Effector CD8-positive, alpha-beta T cell (primary cell): ENCODE data around the gene RUNX2.

Experiments used
- DNase-seq: peaks from one replicate; lab custom pipeline; 2025; lab: John Stamatoyannopoulos, UW

RUNX2 gene

DNA sequence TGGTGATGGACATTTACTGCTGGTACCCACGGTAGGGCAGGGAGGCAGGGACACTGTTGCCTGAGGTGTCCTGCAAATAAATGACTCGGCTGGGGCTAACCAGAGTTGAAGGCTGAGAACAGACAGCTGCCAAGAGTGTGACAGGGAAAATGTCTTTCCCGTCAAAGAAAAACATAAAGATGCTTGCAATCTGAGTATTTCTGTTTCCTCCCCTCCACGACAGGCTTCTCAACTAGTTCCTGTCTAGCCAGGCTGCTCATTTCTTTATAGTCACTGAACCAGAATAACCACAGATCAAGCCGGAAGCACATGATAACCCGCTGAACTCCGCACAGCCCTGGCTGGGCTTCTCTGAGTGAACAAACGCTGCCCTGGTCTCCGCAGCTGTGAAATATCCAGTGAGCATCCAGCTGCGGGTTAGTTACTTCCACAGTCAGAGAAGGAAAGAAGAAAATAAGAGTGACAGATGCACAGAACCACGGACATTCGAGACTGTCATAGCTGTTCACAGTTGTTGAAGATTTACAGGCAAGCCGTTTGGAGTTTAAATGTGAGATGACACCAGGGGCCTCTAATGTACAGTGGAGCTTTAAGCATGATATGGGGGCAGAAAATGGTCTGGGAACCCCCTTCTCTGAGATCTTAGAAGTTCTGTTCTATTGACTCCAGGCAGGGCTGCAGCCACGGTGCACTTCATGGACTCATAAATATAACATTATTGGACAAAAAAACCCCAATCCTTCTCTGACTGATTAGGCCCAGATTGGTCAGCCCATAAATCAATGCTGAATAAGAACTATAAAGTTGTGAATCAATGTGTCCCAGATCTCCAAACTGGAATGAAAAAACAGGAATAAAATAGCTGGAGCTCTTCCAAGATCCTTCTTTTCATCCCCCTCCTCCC lies 349.5 kb downstream of the RUNX2 start:
- DNase-seq = no peak

DNA sequence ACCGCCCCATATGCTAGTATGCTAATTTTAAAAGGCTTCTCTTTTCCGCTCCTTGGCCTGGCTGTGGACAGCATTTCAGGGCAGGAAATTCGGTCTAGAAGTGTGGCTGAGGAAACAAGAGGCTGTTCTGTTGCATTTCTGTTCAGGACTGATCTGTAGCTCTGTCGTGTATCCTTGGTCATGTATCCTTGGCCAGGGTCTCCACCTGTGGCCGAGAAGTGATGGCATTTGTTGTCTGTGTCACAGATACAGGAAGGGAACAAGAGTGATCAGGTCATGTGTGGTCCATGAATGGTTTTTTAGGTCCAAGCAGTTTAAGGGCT lies 350.1 kb downstream of the RUNX2 start:
- no peak for DNase-seq

DNA sequence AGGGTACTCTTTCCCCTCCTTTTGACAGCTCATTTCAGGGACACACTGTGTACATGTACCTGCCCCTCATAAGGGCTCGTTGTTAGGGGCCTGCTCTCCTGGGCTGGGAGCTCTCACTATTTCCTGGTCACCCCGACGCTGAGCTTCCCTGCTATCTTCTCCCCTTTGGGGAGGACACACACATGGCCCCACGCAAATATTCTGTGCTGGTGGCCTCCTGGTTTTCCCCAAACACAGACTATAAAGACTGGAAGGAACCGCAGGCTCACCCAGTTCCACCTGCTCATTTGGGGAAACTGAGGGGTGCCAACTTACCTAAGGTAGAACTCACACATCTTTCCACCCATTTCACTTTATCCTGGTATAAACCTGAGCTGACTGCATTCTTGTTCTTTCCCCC lies 351.0 kb downstream of the RUNX2 start:
- DNase-seq = no peak

DNA sequence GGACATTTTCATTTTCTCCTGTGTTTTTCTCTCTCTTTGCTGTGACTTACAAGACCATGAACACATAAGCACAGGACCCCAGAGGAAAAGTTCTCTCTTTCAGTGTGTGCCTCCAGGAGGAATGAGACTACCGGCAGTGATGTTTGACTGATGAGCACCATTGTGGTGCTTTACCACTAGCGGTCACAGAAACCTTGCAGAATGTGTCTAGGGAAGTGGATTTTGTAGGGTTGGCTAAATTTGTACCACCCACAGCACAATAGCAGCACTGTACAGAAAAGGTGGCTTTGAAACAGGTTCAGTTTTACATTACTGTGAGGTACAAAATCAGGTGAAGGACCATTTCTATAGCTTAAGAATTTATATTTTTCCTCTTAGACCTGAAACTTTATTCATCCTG lies 351.5 kb downstream of the RUNX2 start:
- DNase-seq = no peak

DNA sequence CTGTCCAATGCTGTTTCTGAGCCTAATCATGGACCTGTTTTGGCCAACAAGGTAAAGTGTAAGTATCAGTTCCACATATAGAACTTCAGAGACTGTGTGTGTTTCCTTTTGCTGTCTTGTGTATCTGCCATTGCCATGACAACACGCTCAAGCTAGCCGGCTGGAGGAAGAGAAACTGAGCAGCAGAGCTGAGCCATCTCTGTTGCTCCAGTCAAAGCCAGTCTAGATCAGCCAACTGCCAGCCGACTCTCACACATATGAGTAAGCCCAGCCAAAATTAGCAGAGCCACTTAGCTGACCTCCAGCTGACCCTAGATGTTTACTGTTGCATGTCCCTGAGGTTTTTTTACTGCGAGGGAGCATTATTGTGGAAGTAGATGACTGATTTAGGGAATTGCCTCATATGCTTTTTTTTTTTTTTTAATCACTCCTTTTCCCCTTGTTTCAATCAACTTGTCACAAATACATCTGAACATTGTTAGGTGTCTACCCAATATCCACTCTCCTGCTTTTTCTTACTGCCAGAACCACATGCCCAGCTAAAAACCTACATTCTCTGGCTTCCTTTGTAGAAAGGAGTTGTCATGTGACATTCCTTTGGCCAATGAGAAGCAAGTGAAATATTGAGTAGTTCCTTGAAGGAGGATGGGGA lies 353.9 kb downstream of the RUNX2 start:
- DNase-seq = no peak

DNA sequence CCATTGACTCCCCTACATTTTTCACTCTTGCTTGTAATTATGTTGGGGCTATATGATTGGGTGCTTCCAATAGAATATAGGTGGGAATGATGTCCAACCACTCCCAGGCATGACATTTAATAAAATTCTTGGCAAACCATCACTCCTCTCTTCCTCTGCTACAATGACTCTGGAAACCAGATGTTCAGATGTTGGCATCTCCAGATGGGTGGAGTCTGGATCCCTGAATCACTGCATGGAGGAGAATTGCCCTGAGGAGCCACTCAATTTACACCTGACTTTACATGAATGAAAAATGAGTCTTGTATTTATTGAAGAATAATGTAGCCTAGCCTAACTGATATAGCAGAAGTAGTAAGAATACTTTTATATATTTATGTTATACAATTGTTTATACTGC lies 356.3 kb downstream of the RUNX2 start:
- no peak for DNase-seq

DNA sequence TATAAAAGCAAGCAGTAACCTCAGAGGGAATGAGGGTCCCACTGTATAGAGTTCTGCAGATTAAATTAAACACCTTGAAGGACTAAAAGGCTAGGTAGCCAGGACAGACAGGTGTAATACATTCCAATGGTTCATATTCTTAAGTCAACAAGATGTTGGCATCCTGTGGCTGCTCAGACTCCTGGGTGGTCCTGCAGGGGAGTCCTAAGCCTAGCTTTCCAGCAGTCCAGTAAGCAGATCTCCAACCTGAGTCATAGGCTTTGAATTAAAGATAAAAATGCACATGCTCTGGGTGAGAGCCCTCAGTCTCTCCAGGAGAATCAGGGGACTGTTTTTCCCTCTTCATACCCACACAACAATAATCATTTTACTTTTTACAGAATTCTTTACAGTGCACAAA lies 356.9 kb downstream of the RUNX2 start:
- no peak for DNase-seq

DNA sequence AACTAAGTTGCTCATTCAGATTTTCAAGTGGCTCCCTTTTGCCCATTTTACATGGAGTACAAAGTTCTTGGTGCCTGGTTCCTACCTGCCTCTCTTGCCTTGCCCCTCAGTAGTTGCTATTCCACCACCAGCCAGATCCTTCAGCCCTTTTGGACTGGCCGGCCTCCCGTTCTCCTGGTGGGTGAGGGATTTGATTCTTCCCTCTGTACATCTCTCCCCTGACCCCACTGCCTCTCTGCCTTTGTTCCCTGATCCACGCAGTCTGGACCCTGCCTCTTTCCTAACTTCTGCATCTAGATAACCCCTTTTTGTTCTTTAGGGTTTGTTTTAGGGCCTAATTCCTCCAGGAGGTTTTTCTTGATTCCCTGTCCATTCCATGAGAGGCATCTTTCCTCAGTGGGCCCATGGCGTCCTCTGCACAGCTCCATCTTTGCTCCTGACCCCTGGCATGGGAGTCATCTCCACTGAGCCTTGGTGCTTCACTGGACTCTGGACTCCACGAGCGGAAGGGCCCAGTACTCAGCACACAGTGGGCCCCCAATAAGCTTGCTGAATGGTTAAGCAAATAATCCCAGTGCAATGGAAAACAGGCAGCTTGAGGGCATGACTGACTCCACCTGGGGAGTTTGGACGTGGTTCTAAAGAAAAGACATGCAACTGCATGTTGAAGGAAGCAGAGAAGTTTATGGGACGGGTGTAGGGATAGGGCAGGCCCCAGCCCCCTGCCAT lies 358.9 kb downstream of the RUNX2 start:
- no peak for DNase-seq

DNA sequence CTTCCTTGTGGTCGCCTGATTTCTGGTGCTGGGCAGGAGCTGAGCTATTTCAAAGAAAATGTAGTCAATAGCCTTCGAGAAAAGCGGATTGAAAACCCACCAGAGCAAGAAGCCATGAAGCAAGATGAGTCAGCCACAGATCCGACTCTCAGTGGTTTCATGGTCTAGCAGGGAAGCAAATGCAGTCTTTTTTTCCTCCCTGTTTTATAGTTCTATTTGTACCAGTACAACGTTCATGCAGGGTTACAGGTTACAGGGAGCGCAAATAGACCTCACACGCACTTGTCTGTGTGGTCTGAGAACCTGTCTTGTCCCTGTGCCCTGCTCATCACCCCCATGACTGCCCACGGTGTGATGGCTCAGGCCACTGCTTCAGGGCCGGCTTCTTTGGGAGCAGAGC lies 359.4 kb downstream of the RUNX2 start:
- no peak for DNase-seq

DNA sequence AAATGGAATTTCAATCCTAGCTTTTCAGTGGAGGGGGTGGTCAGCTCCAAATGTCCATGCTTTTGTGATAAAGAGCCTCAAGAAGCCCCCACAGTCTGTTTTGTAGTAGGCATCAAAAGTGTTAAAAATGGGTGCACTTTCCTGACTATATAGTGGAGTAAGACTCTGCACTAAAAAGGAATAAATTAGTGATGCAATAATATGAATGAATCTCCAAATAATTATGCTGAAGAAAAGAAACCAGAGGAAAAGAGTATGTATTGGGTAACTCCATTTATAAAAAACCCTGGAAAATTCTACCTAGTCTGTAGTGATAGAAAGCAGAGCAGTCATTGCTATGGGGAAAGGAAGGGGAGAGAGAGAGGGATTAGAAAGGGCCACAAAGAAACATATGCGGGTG lies 360.1 kb downstream of the RUNX2 start:
- no peak for DNase-seq

DNA sequence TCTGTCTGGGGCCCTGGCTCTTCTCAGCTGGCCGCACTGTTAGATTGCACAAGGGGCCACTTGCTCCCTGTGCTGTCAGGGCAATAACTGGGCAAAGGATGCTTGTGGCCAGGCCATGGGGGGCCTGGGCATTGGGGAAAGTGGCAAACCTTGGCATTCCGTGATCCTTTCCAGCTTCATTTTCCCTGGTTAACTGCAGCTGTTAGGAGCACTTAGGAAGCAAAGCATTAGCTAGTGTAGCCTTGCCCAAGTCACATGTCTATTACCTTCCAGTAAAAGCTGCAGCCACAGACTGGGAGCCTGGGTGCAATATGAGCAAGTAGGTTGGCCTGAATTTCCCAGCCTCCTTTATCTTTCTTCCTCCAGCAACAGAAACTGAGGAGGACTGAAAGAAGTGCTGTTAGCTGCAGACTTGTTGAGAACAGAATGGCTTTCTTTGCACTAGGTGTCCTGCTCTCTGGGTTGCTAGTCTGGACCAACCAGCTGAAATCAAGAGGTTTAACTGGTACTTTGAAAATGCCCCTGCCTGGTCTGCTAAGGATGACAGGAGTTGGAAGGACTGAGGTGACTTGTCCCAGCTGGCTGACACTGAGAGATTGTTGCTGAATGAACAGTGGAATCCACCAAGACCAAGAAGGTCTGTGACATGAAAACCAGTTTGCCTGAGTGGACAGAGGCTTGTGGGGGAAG lies 361.9 kb downstream of the RUNX2 start:
- DNase-seq = no peak

DNA sequence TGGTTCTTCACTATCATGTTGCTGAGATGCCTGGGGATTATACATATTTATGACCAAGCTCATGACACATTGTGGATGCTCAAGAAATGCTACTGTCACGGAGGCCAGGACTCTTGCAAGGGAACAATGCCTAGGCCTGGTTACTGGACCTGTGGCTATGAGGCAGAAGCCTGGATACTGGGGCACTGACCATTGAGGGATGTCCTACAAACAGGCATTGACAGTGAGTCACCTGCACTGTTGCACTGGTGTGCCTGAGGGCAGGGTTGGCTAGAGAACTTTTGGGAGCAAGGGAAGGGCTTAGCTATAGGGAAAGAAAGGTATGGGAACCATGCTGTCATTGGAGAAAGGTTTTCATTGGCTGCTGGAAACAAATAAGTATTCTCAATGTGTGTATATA lies 362.7 kb downstream of the RUNX2 start:
- no peak for DNase-seq

DNA sequence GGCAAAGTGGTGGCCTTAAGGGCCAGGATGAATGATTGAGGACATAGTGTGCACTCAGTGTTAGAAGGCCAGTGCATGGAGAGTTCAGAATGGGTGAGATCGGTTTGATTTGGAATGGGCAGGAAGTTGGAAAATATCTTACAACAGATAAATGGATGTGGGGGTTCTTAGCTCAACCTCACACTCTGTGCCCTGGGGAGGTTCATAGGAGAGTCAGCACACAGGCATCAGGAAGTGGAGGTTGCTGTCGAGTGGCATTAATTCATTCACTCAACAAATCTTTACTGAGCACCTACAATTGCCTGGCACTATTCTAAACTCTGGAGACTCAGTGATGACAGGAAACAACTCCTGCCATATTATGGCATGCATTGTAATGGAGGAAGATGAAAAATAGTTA lies 363.3 kb downstream of the RUNX2 start:
- no peak for DNase-seq

DNA sequence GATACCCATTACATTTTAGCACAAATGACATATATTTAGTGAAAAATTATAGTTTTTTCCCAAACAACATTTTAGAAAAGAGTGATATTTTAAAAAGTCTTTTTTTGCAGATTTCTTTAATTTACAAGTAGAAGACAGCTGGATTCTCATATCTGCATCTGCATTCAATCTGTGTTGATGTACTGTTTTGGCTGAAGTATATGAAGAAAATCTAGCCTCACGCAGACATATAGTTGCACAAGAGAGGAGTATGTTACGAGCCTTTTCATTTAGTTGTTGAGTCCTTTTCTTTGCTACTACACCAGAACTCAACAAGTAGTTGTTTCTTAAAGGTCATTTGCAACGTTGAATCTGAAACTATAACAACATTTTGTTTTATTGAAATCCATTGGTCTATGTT lies 363.9 kb downstream of the RUNX2 start:
- DNase-seq = no peak

DNA sequence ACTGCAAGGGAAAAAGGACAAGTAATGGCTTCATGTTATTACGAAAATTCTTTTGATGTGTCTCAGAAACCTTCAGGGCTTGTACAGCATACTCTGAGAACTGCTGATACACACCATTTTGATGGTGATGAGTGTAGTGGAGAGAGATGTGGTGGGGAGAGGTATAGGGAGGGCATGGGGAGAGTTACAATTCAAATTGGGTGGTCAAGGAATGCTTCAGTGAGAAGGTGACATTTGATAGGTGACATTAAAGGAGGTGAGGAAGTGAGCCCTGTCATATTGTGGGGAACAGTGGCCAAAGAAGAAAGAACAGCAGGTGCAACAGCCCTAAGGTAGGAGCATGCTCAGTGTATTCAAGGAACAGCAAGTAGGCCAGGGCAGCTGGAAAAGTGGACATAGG lies 368.6 kb downstream of the RUNX2 start:
- DNase-seq = no peak

DNA sequence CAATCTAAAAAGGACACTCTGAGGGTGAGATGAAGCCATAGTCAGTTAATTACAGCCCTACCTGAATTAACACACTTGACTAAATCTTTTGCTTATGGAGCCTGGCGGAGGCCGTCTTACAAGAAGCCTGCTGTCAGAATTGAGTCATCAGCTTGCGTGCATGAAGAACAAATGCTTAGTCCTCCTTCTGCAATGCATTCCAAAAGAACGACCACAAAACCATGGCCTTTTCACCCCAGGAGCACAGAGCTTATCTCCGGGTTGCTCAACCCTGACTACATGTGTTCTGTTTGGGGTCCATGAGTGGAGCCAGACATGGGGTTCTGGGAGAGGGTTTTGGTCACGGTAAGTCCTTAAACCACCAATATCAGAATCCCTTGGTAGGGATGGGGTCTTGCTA lies 369.5 kb downstream of the RUNX2 start:
- no peak for DNase-seq

DNA sequence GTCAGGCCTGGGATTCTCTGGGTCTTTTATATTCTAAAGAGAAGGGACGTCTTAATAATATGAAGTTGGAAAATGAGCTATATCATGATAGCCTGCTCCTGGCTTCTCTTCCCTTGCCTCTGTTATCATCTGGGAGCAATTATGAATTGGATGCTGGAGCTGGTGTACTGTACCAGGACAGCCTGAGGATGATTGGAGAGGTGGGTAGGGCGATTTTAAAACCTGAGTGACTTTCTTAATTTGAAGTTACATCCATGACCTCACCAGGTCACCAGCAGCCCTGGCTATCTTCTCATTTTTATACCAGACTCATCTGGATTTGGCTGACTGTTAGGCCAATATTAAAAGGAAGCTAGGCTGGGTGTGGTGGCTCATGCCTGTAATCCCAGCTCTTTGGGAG lies 369.9 kb downstream of the RUNX2 start:
- no peak for DNase-seq

DNA sequence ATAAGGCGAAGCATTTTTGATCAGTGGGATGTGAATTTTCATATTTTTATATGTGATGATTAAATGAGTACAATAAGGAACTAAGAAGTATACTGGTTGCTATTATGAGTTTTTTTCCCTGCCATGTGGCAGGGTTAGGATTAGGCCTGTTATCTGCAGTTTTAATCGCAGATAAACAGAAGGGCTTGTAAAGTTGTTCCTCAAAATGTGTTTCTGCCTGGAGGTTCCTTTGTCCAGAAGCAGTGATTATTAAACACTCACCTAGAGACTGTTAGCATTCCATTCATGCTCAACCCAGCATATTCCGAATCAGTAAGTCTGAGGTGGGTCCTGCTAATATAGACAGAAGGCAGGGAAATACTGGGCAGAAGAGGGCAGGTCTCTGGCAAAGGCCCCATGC lies 371.5 kb downstream of the RUNX2 start:
- DNase-seq = no peak

DNA sequence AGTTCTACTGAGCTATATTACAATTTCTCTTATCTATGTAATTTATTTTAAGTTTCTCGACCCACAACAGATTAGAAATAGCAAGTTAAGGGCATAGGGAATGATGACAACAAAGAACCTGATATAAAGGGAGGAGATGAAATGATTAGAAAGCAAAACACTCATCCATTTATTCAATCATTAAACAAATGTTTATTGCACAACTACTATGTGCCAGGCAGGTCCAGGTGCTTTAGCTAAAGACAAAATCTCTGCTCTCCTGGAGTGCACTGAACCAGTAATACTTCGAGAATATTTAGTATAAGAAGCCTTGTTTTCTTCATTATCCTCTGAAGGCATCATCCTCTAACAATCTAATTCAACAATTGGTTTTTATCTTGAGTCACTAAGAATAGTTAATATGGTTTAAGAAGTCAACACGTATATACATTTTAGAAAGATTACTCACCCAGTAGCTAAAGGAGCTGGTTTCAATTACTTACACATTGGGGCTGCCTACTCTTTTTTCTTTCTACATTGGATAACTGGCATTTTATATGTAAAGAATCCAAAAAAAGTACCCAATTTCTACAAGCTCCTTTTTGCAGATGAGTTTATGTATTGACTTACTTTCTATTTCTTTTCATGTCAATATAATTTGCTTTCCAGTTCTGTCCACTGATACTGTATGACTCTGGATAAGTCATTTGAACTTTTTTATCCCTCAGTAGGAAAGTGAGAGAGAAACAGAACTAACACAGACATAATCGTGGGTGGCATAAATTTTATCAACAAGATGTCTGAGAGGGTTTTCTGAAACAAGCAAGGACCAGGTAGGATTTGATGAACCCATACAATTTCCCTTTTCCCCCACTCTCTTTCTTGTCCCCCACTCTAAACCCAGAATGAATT lies 375.0 kb downstream of the RUNX2 start:
- DNase-seq = no peak

DNA sequence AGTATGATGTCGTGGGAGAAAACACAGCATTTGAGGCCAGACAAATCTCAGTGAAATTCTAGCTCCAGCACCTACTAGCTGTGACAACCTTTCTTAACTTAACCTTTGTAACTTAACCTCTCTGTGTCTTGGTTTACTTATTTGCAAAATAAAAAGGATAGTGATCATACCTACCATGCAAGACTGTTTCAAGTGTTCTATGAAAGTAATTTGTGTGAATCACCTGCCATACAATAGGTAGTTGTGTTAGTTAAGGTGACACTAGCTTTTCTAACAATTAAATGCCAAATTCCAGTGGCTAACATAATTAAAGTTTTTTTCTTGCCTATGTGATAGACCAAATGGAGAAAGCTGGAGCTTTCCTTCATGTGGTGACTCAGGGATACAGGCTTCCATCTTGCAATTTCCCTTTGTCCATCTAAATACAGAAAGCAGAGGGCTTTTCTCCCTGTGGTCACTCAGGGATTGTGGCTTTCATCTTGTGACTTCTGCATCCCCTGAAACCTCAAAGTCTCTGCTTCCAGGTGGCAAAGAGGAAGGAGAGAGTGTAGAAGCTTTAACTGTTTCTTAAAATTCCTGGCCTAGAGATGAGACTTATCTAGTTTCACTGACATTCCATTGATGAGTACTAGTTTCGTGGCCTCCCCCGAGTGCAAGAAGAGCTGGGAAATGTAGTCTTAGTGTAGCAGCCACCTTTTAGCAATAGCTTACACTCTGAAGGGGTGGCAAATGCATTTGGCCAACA lies 376.1 kb downstream of the RUNX2 start:
- DNase-seq = no peak
